Spleen (tissue), 7 donors: Measurements from ENCODE around the gene PREPL.

ENCODE experiments used
- CTCF ChIP-seq, 11 experiments: fragments of 200-600 bp in 7 of 11; fragments of 450-650 bp in 4 of 11; sonication (generic) in 4 of 11; IDR thresholded peaks in 8 of 11; conservative IDR thresholded peaks in 3 of 11; 1 replicate in 7 of 11; 2 replicates in 4 of 11; pipeline versions ENCODE4 v1.4.0 to v1.8.0; 2016 to 2021; ENCODE audit warnings: antibody characterized with exemption in 11 of 11, inconsistent platforms in 4 of 11, mild to moderate bottlenecking in 1 of 11
- POLR2A ChIP-seq, 3 donors: fragments of 450-650 bp; IDR thresholded peaks; one replicate each; pipeline ENCODE4 v1.5.1; 2017; ENCODE audit warnings: antibody characterized with exemption in 3 of 3, mild to moderate bottlenecking in 1 of 3
- donor health status: DM: no; HTN: no; CAD: no; lungs with moderate emphysema.
- donor health status: DM: no; HTN: no; CAD: no.
- donor health status: DM: no; HTN: no; CAD: no.

- no peak for TF ChIP-seq CTCF (IDR thresholded peaks at IDR 0.05 in 8 of 11, conservative IDR thresholded peaks at IDR 0.05 in 3 of 11)
- no peak for TF ChIP-seq POLR2A (IDR thresholded peaks at IDR 0.05)
Observed at GRCh38 chr2:44351676-44352075, 9.6 kb downstream of the PREPL start.
